GM12878 (cell line): ENCODE measurements around the gene CDC5L. TPM values are rescaled to one million over a fixed set of nuclear protein-coding genes. Genes with fewer than 3 reads are reported as not detected.

Experiments used
- ATAC-seq: fragments of 200-7000 bp; cut with Tn5 transposase; 3 replicates; pipeline ENCODE4 v1.9.1; 2020; ENCODE audit warnings: mild to moderate bottlenecking, moderate library complexity
- BruUV-seq: library from RNA; stranded (reverse); fragments of 400-500 nt; replicated peaks from 2 replicates; lab custom pipeline; 2021; lab: Mats Ljungman, UMichigan
- CTCF ChIA-PET: fragments of 300-600 bp; sonication (Branson Sonifier 250); formaldehyde crosslinking; extraction: SDS; loops from one replicate; lab custom pipeline; 2021; ENCODE audit warnings: inconsistent platforms; lab: Yijun Ruan, JAX
- POLR2A ChIA-PET: fragments of 350-600 bp; formaldehyde crosslinking; extraction: SDS; loops from one replicate; lab custom pipeline; 2021; ENCODE audit warnings: inconsistent platforms; lab: Charles Lee
- RAD21 ChIA-PET: fragments of 300-600 bp; sonication (Branson Sonifier 250); formaldehyde crosslinking; loops from one replicate; lab custom pipeline; 2023; ENCODE audit warnings: antibody characterized with exemption; ENCODE audit not compliant: unreplicated experiment; lab: Charles Lee
- SMC1A ChIA-PET: fragments of 300-600 bp; sonication (Branson Sonifier 250); formaldehyde crosslinking; loops from one replicate; lab custom pipeline; 2023; ENCODE audit not compliant: unreplicated experiment, uncharacterized antibody; lab: Charles Lee
- DNase-seq: peaks from one replicate; pipeline ENCODE4 v3.0.0-alpha.2; 2011; ENCODE audit warnings: low read depth, low spot score
- FAIRE-seq: peaks from 3 replicates; lab custom pipeline; 2011; peaks lifted over from hg19 to GRCh38; lab: Jason Lieb, UNC
- H2AFZ ChIP-seq: 2 replicates; pipeline ENCODE4 v1.6.0; 2011; ENCODE audit warnings: low read depth, low read length, control low read depth; ENCODE audit not compliant: control insufficient read depth
- H3K27ac ChIP-seq: 2 replicates; pipeline ENCODE4 v1.5.1; 2011; ENCODE audit warnings: control low read depth; ENCODE audit not compliant: control insufficient read depth, insufficient read depth
- H3K27me3 ChIP-seq, 2 experiments: replicated peaks in 1 of 2; 2 replicates each; pipeline versions ENCODE4 v1.6.0 to v1.6.1; 2011; ENCODE audit warnings: low read length in 1 of 2; ENCODE audit not compliant: control insufficient read depth in 2 of 2, insufficient read depth in 2 of 2
- H3K36me3 ChIP-seq, 2 experiments: 2 replicates each; pipeline ENCODE4 v1.5.1; 2011; ENCODE audit warnings: low read length in 1 of 2; ENCODE audit not compliant: control insufficient read depth in 2 of 2, insufficient read depth in 2 of 2
- H3K4me1 ChIP-seq: 2 replicates; pipeline ENCODE4 v1.6.1; 2011; ENCODE audit warnings: mild to moderate bottlenecking, low read length, moderate library complexity, mixed read lengths; ENCODE audit not compliant: control insufficient read depth, insufficient read depth
- H3K4me2 ChIP-seq: 2 replicates; pipeline ENCODE4 v1.6.0; 2011; ENCODE audit warnings: control low read depth; ENCODE audit not compliant: control insufficient read depth, insufficient read depth
- H3K4me3 ChIP-seq: fragments of 200-600 bp; sonication (generic); 2 replicates; pipeline ENCODE4 v1.5.1; 2016
- H3K79me2 ChIP-seq: 2 replicates; pipeline ENCODE4 v1.6.0; 2011; ENCODE audit warnings: low read length; ENCODE audit not compliant: control insufficient read depth, insufficient read depth
- H3K9ac ChIP-seq: 2 replicates; pipeline ENCODE4 v1.8.0; 2011; ENCODE audit warnings: low read length, control low read depth, mixed read lengths; ENCODE audit not compliant: control insufficient read depth, insufficient read depth
- H3K9me3 ChIP-seq: replicated peaks from 3 replicates; pipeline ENCODE4 v1.5.1; 2011; ENCODE audit warnings: mild to moderate bottlenecking, low read length; ENCODE audit not compliant: control insufficient read depth, insufficient read depth
- H4K20me1 ChIP-seq: 2 replicates; pipeline ENCODE4 v1.6.0; 2011; ENCODE audit not compliant: control insufficient read depth, insufficient read depth
- CBX3 ChIP-seq: fragments of 200-600 bp; sonication (generic); IDR thresholded peaks from 2 replicates; pipeline ENCODE4 v1.6.1; 2016; ENCODE audit warnings: low read depth, borderline replicate concordance
- CHD1 ChIP-seq: IDR thresholded peaks from 2 replicates; pipeline ENCODE4 v1.6.1; 2012; ENCODE audit warnings: low read depth, low read length, improper control_type of control experiment
- CHD4 ChIP-seq: fragments of 200-600 bp; sonication (generic); IDR thresholded peaks from 2 replicates; pipeline ENCODE4 v1.6.1; 2016; ENCODE audit warnings: mild to moderate bottlenecking
- EED ChIP-seq: sonication (generic); IDR thresholded peaks from 2 replicates; pipeline ENCODE4 v1.6.1; 2016; ENCODE audit warnings: antibody characterized with exemption, low read depth
- ETV6 ChIP-seq, 2 experiments: fragments of 450-650 bp in 1 of 2; IDR thresholded peaks in 1 of 2; conservative IDR thresholded peaks in 1 of 2; 2 replicates each; pipeline ENCODE4 v1.6.1; 2014; ENCODE audit warnings: antibody characterized with exemption in 1 of 2, borderline replicate concordance in 1 of 2, low read depth in 1 of 2, mild to moderate bottlenecking in 1 of 2, moderate library complexity in 1 of 2
- GABPA ChIP-seq: IDR thresholded peaks from 2 replicates; pipeline ENCODE4 v1.6.1; 2014; ENCODE audit warnings: antibody characterized with exemption, low read depth, mild to moderate bottlenecking, inconsistent platforms
- HDGF ChIP-seq: fragments of 450-650 bp; IDR thresholded peaks from 2 replicates; pipeline ENCODE4 v1.6.1; 2016; ENCODE audit warnings: antibody characterized with exemption
- MTA2 ChIP-seq: fragments of 450-650 bp; IDR thresholded peaks from 2 replicates; pipeline ENCODE4 v1.6.1; 2016; ENCODE audit warnings: low read depth, mild to moderate bottlenecking, moderate library complexity
- MXI1 ChIP-seq: fragments of 150-350 bp; IDR thresholded peaks from 2 replicates; pipeline ENCODE4 v1.6.1; 2011; ENCODE audit warnings: low read depth, mild to moderate bottlenecking, inconsistent platforms, low read length, improper control_type of control experiment
- MYB ChIP-seq: fragments of 150-350 bp; IDR thresholded peaks from 2 replicates; pipeline ENCODE4 v1.6.1; 2014; ENCODE audit warnings: mild to moderate bottlenecking, low read depth, low read length, borderline replicate concordance
- NFIC ChIP-seq: IDR thresholded peaks from 2 replicates; pipeline ENCODE4 v1.6.1; 2012; ENCODE audit warnings: low read depth, mild to moderate bottlenecking, inconsistent platforms, low read length, moderate library complexity
- NFXL1 ChIP-seq: fragments of 450-650 bp; IDR thresholded peaks from 2 replicates; pipeline ENCODE4 v1.6.1; 2017; ENCODE audit warnings: antibody characterized with exemption, mild to moderate bottlenecking, borderline replicate concordance
- NFYB ChIP-seq: IDR thresholded peaks from 2 replicates; pipeline ENCODE4 v1.6.1; 2011; ENCODE audit warnings: low read depth, mild to moderate bottlenecking, low read length, improper control_type of control experiment, moderate library complexity; ENCODE audit not compliant: insufficient read depth
- PKNOX1 ChIP-seq: fragments of 450-650 bp; IDR thresholded peaks from 2 replicates; pipeline ENCODE4 v1.6.1; 2016; ENCODE audit warnings: mild to moderate bottlenecking
- RCOR1 ChIP-seq: conservative IDR thresholded peaks from 2 replicates; pipeline ENCODE4 v1.6.1; 2012; ENCODE audit warnings: low read depth, low read length, improper control_type of control experiment
- RFX5 ChIP-seq: IDR thresholded peaks from 2 replicates; pipeline ENCODE4 v1.6.1; 2011; ENCODE audit warnings: low read depth, low read length, improper control_type of control experiment
- SIX5 ChIP-seq: IDR thresholded peaks from 2 replicates; pipeline ENCODE4 v1.6.1; 2011; ENCODE audit warnings: mild to moderate bottlenecking, low read depth, low read length, moderate library complexity; ENCODE audit not compliant: severe bottlenecking
- SMAD1 ChIP-seq: fragments of 450-650 bp; IDR thresholded peaks from 2 replicates; pipeline ENCODE4 v1.6.1; 2018; ENCODE audit warnings: mild to moderate bottlenecking, low read depth; ENCODE audit not compliant: partially characterized antibody
- SMARCA5 ChIP-seq: fragments of 450-650 bp; IDR thresholded peaks from 2 replicates; pipeline ENCODE4 v1.6.1; 2017; ENCODE audit warnings: mild to moderate bottlenecking
- SREBF2 ChIP-seq: IDR thresholded peaks from 2 replicates; pipeline ENCODE4 v1.6.1; 2012; ENCODE audit warnings: mild to moderate bottlenecking, low read length
- WGBS: methylation state at CpG from one replicate; pipeline ENCODE4 v1.1.6; 2016; ENCODE audit warnings: low lambda C conversion rate; ENCODE audit not compliant: insufficient replicate concordance, insufficient coverage; ENCODE audit errors: missing lambda C conversion rate; 5-methylcytosine and 5-hydroxymethylcytosine counted together
- in situ Hi-C: fragments of 300-500 bp; cut with MboI; formaldehyde crosslinking; loops from 9 replicates; pipeline ENCODE4 v1.14.3; 2018; ENCODE audit warnings: mixed read lengths
- intact Hi-C: fragments of 100-400 bp; cut with micrococcal nuclease; formaldehyde crosslinking; loops from one replicate; pipeline ENCODE4 v1.14.2; 2022; ENCODE audit not compliant: unreplicated experiment
- polyA plus RNA-seq, 11 experiments: library from polyadenylated mRNA; depleted of rRNA in 4 of 11; unstranded in 6 of 11; stranded (reverse) in 5 of 11; fragments of >200 nt; fragmentation: Nextera tagmentation in 4 of 11; fragmentation: Illumina TruSeq in 1 of 11; extraction: Ambion mirVana in 4 of 11; extraction: Trizol in 1 of 11; gene quantifications; 1 replicate in 1 of 11; 2 replicates in 10 of 11; pipeline versions ENCODE4 v1.2.1 to v1.2.3, GENCODE V29; 2011 to 2016; ENCODE audit warnings: inconsistent platforms in 2 of 11, missing spikeins in 2 of 11, low read depth in 1 of 11
- total RNA-seq, 4 experiments: library from RNA; depleted of rRNA in 3 of 4; stranded (reverse); fragments of >200 nt in 3 of 4; fragmentation: Illumina TruSeq in 1 of 4; extraction: Trizol in 1 of 4; gene quantifications; 2 replicates each; pipeline versions ENCODE4 v1.2.1 to v1.2.3, GENCODE V29; 2013 to 2021

The CDC5L gene
- total and polyA plus RNA-seq, 10 of the 15 experiments (the other 5 are each of a cell fraction or from before 2014, with no cell fraction given): 13.2 to 29.4 (median 18.8) TPM

GRCh38 chr6:44423306-44423705, 35.8 kb downstream of the CDC5L start:
- RAD21 ChIA-PET: no interaction called here
- ATAC-seq (no peak), DNase-seq (no peak), FAIRE-seq (no peak)
- no peaks in the 10 kb centered on the region for H3K79me2 ChIP-seq
- no peak for TF ChIP-seq NFXL1
- TF ChIP-seq RFX5: no peak
- no peak for TF ChIP-seq SMARCA5
- no peak for TF ChIP-seq RCOR1
- peaks cover 0 to 31% of the 10 kb centered on the region in 2 experiments for H3K36me3 ChIP-seq
- CTCF ChIA-PET: no interaction called here
- no peak overlapping the region for H3K4me3 ChIP-seq
- H3K27ac ChIP-seq: no peak overlapping the region
- POLR2A ChIA-PET: no interaction called here
- BruUV-seq: no TSS peak
- H3K9me3 ChIP-seq: no peaks in the 10 kb centered on the region
- H4K20me1 ChIP-seq: no peaks in the 10 kb centered on the region
- SMC1A ChIA-PET: no interaction called here
- no peak overlapping the region for H3K4me2 ChIP-seq
- in situ Hi-C loops: no loop called here
- no peak overlapping the region for H2AFZ ChIP-seq
- no peaks in the 10 kb centered on the region for H3K4me1 ChIP-seq
- no peaks in the 10 kb centered on the region for H3K27me3 ChIP-seq
- no peak overlapping the region for H3K9ac ChIP-seq
- intact Hi-C loops: no loop called here

- 98% methylated on average over 6 of the region's 6 CpGs for WGBS
- Histone ChIP-seq H3K4me3 (no peak overlapping the region), H2AFZ (no peak overlapping the region), H3K4me2 (no peak overlapping the region), H3K27me3 (no peaks in the 10 kb centered on the region), H3K9ac (no peak overlapping the region), H3K9me3 (no peaks in the 10 kb centered on the region), H4K20me1 (no peaks in the 10 kb centered on the region), H3K79me2 (no peaks in the 10 kb centered on the region), H3K27ac (no peak overlapping the region), H3K4me1 (no peaks in the 10 kb centered on the region), H3K36me3 (peaks cover 0 to 27% of the 10 kb centered on the region in 2 experiments)
- FAIRE-seq (no peak), ATAC-seq (no peak), DNase-seq (no peak)
- ChIA-PET POLR2A (no interaction called here), CTCF (interaction anchor here (0.6 to 3.6 kb wide), 5 partner anchors 19 to 158 kb away, joined by 3 to 24 read pairs (median 5); no protein-coding TSS in a partner anchor), RAD21 (interaction anchor here (1.0 kb wide), 1 partner anchor 33 kb away, joined by 3 read pairs; no protein-coding TSS in a partner anchor), SMC1A (interaction anchor here (1.3 to 1.4 kb wide), 2 partner anchors 8 to 22 kb away, joined by 3 read pairs; no protein-coding TSS in a partner anchor)
- in situ Hi-C loops (no loop called here), intact Hi-C loops (no loop called here)
- no TSS peak for BruUV-seq
- TF ChIP-seq SREBF2: no peak
- no peak for TF ChIP-seq ETV6 (conservative IDR thresholded peaks at IDR 0.05 in 1 of 2, IDR thresholded peaks at IDR 0.05 in 1 of 2; ENCODE audit: borderline replicate concordance in 1 of 2, low read depth in 1 of 2)
- no peak for TF ChIP-seq SMAD1
- no peak for TF ChIP-seq CHD1
- TF ChIP-seq MXI1: no peak
- TF ChIP-seq EED: no peak
- no peak for TF ChIP-seq GABPA
- TF ChIP-seq PKNOX1: no peak
- TF ChIP-seq MTA2: no peak
- TF ChIP-seq HDGF: no peak
- no peak for TF ChIP-seq MYB
- TF ChIP-seq NFYB: no peak
- no peak for TF ChIP-seq RFX5
- TF ChIP-seq CHD4: no peak
- TF ChIP-seq NFIC: no peak
- no peak for TF ChIP-seq SIX5
- no peak for TF ChIP-seq CBX3
These were observed 38.4 kb downstream of the CDC5L start for GRCh38 chr6:44425951-44426350.
